CD1c-positive myeloid dendritic cell (primary cell): ENCODE measurements around the gene ARMC2.
A peak's percentile ranks its signal among the peaks of the same experiment; 100 is the strongest.

Experiments used
- DNase-seq: peaks from one replicate; pipeline ENCODE4 v3.0.0-alpha.2; 2016; ENCODE audit errors: extremely low spot score

The ARMC2 gene

GRCh38 chr6:108988296-108988695 is 140.1 kb downstream of the ARMC2 start:
- no peak for DNase-seq

DNA sequence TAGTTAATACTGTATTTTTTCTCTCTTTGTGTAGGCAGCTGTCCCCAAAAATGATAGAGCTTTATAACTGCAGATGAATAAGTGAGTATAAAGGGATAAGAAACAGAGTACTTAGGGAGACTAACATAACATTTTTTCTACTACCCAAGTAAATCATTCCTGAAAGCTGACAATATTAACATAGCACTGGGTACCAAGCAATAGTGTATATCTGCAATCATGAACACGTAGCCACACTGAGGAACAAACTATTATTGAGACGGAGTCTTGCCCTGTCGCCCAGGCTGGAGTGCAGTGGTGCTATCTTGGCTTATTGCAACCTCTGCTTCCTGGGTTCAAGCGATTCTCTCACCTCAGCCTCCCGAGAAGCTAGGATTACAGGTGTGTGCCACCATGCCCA is 140.5 kb downstream of the ARMC2 start:
- DNase-seq = no peak

DNA sequence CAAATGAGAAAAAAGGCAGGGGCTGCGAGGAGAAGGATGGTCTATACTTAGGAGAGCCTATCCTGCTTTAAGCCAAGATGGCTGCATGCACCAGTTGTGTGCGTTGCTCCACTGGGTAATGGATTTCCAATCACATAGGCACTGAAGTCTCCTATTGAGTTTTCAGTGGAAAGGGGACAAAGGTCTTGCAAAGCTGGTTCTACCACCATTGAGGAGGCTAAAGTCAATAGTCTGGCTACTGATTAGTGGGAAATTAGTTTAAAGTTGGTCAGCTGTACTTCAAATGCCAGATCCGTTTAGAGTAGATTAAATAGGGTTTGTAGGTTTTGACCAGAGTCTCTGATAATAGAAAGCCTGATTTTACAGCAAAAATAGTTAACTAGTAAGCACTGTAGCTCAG is 141.5 kb downstream of the ARMC2 start:
- DNase-seq = no peak

DNA sequence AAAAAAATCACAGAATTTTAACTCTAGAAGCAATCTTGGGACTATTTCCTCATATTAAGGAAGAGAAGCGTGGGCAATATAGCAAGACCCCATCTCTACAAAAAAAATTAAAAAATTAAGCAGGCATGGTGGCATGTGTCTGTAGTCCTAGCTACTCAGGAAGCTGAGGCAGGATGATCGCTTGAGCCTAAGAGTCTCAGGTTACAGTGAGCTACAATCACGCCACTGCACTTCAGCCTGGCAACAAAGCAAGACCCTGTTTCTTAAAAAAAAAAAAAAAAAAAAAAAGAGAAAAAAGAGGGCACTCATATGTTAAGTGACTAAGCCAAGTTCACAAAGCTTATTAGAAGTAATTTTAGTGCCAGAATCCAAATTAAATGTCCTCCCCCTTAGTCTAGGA is 145.7 kb downstream of the ARMC2 start:
- DNase-seq = no peak

DNA sequence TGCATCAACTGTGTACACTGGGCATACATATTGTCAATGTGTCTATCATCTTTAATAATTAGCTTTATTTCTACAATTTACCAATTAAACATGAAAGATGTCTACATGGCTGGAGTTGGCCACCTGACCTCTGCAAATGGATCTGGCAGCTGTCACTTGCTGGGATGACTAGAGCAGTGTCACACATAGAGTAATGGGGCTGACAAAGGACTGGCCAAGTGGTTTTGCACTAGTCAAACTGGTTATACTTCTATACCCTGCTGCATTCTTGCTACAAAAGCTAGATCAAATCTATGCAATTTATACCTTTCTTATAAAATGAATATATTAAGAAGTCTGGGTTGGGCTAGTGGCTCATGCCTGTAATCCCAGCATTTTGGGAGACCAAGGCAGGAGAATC is 147.1 kb downstream of the ARMC2 start:
- DNase-seq = no peak

GRCh38 chr6:108996208-108996607 is 148.0 kb downstream of the ARMC2 start:
- no peak for DNase-seq

GRCh38 chr6:108998485-108998884 is 150.3 kb downstream of the ARMC2 start:
- DNase-seq = no peak

DNA sequence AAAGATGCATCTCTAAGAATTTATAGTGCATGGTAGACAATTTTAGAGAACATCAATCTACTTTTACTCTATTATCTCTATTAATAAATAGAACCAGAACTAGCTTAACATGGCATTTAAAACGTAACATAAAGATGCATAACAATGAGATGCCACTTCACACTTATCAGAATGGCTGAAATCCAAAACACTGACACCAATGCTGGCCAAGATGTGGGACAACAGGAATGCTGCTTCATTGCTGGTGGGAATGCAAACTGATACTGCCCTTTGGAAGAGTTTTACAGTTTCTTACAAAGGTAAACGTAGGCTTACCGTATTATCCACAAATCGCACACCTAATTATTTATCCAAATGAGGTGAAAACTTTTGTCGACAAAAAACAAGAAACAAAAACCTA is 151.2 kb downstream of the ARMC2 start:
- DNase-seq = no peak

DNA sequence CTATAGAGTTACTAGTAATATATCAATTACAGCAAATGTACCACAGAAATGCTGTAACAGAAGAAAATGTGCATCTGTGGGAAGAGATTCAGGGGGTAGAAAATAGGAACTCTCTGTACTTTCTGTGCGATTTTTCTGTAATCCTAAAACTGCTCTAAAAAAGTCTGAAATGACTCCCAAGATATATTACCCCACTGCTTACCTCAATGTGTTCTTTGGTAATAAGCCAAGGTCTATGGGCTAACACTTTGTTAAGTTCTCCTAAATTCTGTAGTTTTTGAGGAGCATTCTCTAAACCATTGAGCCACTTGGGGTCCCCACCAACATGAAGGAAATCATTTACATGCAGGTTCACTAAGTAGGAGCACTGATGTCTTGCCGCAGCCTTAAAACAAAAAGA is 152.1 kb downstream of the ARMC2 start:
- DNase-seq = no peak

- DNase-seq = no peak
These were observed 153.2 kb downstream of the ARMC2 start for GRCh38 chr6:109001291-109001894.

DNA sequence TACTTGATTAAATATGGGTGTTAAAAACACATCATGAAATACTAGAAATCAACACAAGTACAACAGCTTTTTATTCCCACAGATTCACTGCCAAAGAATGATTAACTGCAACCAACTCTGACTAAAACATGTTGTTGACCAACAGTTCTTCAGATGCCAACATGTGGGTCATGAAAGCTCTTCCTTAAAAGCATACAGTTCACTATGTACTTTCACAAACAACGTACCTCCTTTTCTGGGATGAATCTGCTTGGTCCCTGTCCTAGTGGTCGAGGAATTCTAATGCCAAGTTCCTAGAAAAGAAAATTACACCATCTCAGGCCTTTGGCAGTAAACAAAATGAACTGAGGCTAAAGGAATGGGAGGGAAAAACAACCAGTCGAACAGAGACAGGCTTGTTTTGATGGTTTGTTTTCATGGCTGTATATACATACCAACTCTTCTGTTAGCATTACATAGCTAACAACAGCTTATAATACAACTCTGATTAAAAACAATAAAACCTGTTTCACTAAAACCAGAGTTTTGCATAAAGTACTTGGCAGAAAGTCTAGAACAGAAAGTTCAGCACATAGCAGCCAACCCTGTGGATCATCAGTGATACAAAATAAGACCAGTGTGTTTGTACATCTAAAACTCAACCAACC is 154.0 kb downstream of the ARMC2 start:
- DNase-seq = no peak

DNA sequence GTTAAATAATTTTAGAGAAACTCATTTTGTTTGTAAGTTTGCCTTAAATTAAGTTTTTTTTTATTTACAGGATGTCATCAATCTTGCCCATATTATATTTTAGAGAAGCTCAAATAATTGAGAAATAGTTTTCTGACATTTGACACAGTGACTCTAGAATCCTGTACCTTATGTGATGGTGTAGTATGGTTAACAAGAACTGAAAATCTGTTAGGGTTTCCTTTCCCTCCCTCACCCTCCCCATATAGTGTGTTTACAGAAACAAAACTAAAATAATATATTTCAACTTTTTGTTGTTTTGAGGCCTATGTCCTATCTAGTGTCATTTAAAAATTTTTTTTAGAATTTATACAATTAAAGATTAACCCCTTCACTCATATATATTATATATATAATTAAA is 154.7 kb downstream of the ARMC2 start:
- DNase-seq = peak; percentile 23

DNA sequence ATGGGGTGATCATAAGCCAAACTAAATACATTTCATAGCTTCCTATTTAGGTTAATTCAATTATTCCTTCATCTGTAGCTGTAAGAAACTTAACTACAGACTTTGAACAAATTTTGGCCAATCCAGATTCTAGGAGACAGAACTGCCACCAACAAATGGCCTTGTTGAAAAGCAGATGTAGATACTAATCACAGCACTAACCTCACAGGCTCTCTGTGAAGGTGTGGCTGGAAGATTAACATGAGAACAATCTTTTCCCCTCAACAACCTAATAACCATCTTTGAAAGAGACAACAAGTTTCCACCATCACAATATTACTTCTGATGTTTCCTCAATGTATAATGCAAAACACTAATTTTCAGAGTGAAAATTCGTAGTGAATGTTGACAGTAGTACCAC is 158.6 kb downstream of the ARMC2 start:
- DNase-seq = no peak

DNA sequence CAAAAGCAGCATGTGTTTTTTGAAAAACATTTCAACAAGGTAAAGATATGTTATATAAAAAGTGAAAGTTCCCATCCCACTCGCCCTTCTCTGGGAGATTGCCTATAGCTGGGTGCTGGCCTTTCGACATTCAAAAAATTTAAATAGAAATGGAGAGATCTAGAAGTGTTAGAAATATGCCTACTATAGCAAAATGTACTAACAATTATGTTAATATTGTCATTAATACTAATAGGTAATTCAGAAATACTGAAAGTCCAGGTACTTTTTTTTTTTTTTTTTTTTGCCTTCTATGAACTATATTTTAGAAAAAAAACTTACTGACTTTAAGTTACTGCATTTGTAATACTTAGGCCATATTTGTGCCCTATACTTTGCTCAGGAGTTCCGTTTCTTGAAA is 159.3 kb downstream of the ARMC2 start:
- DNase-seq = no peak

GRCh38 chr6:109008054-109008453 is 159.8 kb downstream of the ARMC2 start:
- DNase-seq = no peak

DNA sequence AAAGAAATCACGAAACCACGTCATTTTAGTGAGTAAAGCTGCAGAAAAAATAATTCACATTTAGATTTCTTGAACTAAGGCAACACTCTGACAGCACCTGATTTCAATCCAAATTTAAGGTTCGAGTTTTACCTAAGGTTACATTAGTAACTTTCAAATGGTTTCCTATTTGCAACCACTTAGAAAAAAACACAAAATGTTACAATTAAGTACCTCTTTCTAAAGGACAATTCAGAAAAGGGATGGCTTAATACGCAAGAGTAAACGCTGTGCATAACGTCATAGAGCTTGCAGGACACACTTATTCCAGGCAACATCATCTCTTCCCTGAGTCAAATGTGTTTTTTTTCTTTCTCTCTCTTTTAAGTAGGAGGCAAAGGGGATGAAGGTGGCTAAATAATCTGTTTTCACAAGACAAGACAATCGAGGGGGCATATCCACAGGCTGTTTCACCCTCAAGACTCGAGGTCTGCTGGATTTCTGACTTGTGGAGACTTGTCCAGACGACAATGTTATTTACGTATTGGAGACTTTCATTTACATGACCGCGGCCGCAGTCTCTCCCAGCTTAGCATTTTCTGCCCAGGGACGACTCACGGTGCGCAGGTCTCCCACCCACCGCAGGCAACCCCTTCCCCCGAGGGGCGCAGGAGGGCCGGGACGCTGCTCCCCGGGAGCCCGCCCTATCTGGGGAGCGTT is 160.5 kb downstream of the ARMC2 start:
- DNase-seq = peak; percentile 62

DNA sequence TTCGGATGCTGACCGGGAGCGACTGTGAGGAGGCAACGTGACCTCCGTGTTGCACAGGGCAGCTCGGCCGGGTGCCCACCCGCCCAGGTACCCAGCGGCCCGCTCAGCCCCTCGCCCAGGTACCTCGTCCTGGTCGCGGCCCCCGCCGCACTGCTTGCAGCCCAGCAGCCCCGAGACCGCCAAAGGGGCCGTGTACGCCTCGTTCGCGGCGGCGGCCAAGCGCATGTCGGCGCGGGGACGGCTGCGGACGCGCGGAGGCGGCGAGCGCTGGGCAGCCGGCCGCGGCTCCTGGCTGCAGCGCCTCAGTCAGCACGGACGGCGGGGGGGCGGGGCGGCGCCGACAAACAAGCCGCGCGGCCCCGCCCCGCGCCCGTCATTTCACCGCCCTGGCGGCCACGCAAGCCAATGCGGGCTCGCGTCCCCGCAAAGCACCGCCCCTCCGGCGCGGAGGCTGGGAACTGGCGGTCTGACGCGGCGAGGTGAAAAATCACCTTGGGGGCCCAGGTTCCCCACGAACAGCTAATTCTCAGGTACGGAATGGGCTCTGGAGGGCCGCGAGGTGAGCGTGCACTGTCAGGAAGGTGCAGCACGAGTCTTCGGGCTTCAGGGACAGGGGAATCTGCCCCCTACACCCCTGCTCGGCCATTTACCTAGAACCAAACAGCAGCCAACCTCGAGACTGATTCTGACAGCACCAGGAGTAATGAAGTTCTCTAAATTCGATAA is 161.2 kb downstream of the ARMC2 start:
- DNase-seq = peak; percentile 97

GRCh38 chr6:109009962-109010704 is 161.9 kb downstream of the ARMC2 start:
- peak; percentile 16 for DNase-seq

DNA sequence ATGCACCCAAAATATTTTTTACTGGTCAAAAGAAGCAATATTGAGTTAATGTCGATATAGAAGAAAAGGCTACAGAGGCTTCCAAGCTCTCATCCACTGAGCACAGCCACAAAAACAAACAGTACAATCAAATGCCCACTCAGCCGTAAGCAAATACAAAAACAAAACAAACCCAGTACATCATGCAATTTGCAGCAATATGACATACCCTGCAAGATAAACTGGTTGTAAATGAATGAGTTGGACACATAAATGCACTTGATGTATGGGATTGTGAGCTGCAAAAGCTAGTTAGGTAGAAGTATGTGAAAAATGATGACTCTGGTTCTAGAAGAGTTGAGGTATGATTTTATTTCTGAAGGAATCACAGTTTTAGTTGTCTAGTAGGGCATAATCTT is 162.5 kb downstream of the ARMC2 start:
- no peak for DNase-seq

DNA sequence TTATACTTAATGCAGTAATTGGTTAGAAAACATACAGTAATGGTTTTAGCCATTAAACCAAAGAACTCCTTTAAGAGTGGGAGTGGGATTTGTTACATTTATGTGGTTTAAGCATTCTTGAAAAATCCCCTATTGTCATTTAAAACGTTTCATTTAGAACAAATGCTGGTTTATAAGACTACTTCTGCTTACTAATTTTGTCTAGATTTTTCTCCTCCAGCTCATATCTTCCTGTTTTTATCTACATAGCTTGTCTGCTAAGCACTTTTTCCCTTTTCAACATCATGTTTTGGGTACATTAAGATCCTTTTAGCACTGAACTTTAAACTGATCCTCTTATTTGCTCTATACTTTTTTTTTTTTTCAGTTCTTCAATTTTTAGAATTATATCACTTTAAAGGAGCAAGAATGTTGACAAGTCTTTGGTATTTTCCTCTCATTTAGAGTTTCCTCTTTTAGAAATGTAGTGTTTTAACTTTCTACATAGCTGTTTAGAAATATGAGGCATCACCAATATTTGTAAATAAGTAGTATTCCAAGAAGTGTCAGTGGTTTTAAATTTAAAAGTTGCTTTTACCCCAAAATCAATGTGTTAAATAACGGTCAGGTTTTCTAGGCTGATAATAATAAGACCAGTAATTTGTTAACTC is 165.6 kb downstream of the ARMC2 start:
- peak; percentile 64 for DNase-seq

- no peak for DNase-seq
These were observed 166.4 kb downstream of the ARMC2 start for GRCh38 chr6:109014606-109015005.
